KMS-11 (cell line): Measurements from ENCODE around the gene BICRA.

Experiments
- H2AFZ ChIP-seq: fragments of 200-600 bp; sonication (generic); 2 replicates; pipeline ENCODE4 v1.6.1; 2016; ENCODE audit warnings: antibody characterized with exemption, mixed run types, low read depth
- H3K27ac ChIP-seq: fragments of 200-600 bp; sonication (generic); 2 replicates; pipeline ENCODE4 v1.6.1; 2016; ENCODE audit warnings: mild to moderate bottlenecking, mixed run types
- H3K27me3 ChIP-seq: fragments of 200-600 bp; sonication (generic); 2 replicates; pipeline ENCODE4 v1.6.1; 2017; ENCODE audit warnings: mild to moderate bottlenecking, low read depth, mixed run types, moderate library complexity; ENCODE audit not compliant: insufficient read depth
- H3K36me3 ChIP-seq: fragments of 200-600 bp; sonication (generic); 2 replicates; pipeline ENCODE4 v1.6.1; 2017; ENCODE audit warnings: mild to moderate bottlenecking, mixed run types; ENCODE audit not compliant: insufficient read depth
- H3K4me1 ChIP-seq: fragments of 200-600 bp; sonication (generic); 2 replicates; pipeline ENCODE4 v1.6.1; 2016; ENCODE audit warnings: mild to moderate bottlenecking, low read depth, mixed run types; ENCODE audit not compliant: poor library complexity, severe bottlenecking
- H3K4me2 ChIP-seq: fragments of 200-600 bp; sonication (generic); 2 replicates; pipeline ENCODE4 v1.7.0; 2016; ENCODE audit warnings: mild to moderate bottlenecking, mixed run types
- H3K4me3 ChIP-seq: fragments of 200-600 bp; sonication (generic); IDR thresholded peaks from 2 replicates; pipeline ENCODE4 v1.6.1; 2017; ENCODE audit warnings: low read depth, low read length, mixed read lengths; ENCODE audit not compliant: insufficient read depth
- H3K79me2 ChIP-seq: fragments of 200-600 bp; sonication (generic); 2 replicates; pipeline ENCODE4 v1.6.1; 2016; ENCODE audit warnings: low read depth, mixed run types; ENCODE audit not compliant: insufficient read depth
- H3K9ac ChIP-seq: fragments of 200-600 bp; sonication (generic); 2 replicates; pipeline ENCODE4 v1.6.1; 2016; ENCODE audit warnings: mild to moderate bottlenecking, mixed run types
- H4K20me1 ChIP-seq: fragments of 200-600 bp; sonication (generic); 2 replicates; pipeline ENCODE4 v1.6.1; 2016; ENCODE audit warnings: mild to moderate bottlenecking, mixed run types; ENCODE audit not compliant: insufficient read depth
- TF ChIP-seq, protein P1 (sequence below): fragments of 200-600 bp; sonication (generic); conservative IDR thresholded peaks from 2 replicates; pipeline ENCODE4 v1.6.1; 2017; ENCODE audit warnings: low read depth, mild to moderate bottlenecking, antibody characterized with exemption, low read length, moderate library complexity, mixed read lengths

The BICRA gene

DNA sequence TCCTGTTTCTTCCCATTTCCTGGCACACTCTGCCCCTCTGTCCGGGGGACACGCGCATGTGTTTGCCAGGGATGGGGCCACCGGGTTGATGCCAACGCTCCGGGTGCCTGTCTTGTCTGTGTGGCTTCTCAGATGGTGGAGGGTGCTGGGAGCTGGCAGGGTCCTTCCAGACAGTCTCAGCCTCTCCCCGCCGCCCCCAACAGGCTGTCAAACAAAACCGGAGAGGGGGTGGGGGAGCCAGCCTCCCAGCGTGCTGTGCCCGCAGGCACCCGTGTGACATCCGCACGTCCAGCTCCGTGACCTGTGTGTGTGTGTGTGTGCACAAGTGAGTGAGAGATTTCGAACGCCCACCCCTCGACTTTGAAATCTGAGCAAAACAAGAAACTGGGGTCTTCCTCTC is 93.7 kb downstream of the BICRA start:
- Histone ChIP-seq H3K4me2 (no peak overlapping the region), H3K4me3 (no peak overlapping the region), H2AFZ (no peak overlapping the region), H3K4me1 (peaks cover 4% of the 10 kb centered on the region), H3K27me3 (no peaks in the 10 kb centered on the region; the same call in 1 of the 2 replicates), H3K9ac (no peak overlapping the region), H3K79me2 (no peaks in the 10 kb centered on the region), H3K27ac (no peak overlapping the region), H4K20me1 (no peaks in the 10 kb centered on the region), H3K36me3 (no peaks in the 10 kb centered on the region)
- TF ChIP-seq, protein P1, sequence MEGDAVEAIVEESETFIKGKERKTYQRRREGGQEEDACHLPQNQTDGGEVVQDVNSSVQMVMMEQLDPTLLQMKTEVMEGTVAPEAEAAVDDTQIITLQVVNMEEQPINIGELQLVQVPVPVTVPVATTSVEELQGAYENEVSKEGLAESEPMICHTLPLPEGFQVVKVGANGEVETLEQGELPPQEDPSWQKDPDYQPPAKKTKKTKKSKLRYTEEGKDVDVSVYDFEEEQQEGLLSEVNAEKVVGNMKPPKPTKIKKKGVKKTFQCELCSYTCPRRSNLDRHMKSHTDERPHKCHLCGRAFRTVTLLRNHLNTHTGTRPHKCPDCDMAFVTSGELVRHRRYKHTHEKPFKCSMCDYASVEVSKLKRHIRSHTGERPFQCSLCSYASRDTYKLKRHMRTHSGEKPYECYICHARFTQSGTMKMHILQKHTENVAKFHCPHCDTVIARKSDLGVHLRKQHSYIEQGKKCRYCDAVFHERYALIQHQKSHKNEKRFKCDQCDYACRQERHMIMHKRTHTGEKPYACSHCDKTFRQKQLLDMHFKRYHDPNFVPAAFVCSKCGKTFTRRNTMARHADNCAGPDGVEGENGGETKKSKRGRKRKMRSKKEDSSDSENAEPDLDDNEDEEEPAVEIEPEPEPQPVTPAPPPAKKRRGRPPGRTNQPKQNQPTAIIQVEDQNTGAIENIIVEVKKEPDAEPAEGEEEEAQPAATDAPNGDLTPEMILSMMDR, result no peak

DNA sequence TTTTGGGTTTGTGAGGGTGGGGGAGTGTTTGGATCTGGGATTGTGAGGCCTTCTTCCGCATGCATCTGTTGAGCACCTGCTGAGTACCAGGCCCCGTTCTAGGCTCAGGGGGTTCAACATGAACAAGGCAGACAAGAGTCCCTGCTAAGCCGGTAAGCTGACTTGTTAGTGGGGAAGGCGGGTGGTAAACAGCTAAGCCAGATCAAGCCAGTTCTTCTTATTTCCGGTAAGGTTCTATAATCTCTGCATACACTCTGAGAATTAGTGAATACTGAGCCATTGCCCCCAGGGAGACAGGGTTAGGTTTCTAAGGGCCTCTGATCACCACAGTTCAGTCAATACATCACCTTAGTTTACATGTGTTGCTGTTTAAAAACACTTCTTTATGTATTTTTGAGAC is 94.4 kb downstream of the BICRA start:
- H3K4me3 ChIP-seq, result no peak overlapping the region

DNA sequence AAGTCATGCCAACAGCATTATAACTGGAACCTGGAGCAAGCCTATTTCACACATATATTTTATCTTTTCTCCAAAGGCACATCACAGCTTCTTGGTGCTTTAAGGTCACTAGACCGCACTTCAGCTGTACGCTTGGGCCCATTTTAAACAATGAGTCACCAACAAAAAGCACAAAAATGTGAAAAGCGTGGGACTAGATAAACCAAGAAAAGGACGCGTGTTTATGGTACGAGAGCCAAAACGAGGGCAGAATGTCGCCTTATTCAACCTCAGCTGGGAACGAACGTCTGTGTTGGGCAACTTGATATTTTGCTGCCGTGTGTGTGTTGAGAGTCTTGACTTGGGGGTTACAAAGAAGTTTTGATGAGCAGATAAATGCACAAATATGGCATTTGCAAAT is 95.1 kb downstream of the BICRA start:
- Histone ChIP-seq H3K4me2 (no peak overlapping the region), H3K27ac (no peak overlapping the region), H2AFZ (no peak overlapping the region), H3K4me1 (no peaks in the 10 kb centered on the region), H4K20me1 (no peaks in the 10 kb centered on the region), H3K4me3 (no peak overlapping the region), H3K36me3 (no peaks in the 10 kb centered on the region), H3K27me3 (peaks cover 8% of the 10 kb centered on the region; the same call in 1 of the 2 replicates), H3K79me2 (no peaks in the 10 kb centered on the region), H3K9ac (no peak overlapping the region)
- TF ChIP-seq, protein P1, result no peak

More for the DNA sequence above, 94.4 kb downstream of the BICRA start:
- H3K27ac ChIP-seq, result no peak overlapping the region
- TF ChIP-seq, protein P1, result no peak
- no peak overlapping the region for H3K4me2 ChIP-seq
- H3K27me3 ChIP-seq, result peaks cover 3% of the 10 kb centered on the region; the same call in 1 of the 2 replicates
- no peaks in the 10 kb centered on the region for H3K79me2 ChIP-seq
- H4K20me1 ChIP-seq, result no peaks in the 10 kb centered on the region
- H3K36me3 ChIP-seq, result no peaks in the 10 kb centered on the region
- no peak overlapping the region for H3K9ac ChIP-seq
- H2AFZ ChIP-seq, result no peak overlapping the region
- no peaks in the 10 kb centered on the region for H3K4me1 ChIP-seq

DNA sequence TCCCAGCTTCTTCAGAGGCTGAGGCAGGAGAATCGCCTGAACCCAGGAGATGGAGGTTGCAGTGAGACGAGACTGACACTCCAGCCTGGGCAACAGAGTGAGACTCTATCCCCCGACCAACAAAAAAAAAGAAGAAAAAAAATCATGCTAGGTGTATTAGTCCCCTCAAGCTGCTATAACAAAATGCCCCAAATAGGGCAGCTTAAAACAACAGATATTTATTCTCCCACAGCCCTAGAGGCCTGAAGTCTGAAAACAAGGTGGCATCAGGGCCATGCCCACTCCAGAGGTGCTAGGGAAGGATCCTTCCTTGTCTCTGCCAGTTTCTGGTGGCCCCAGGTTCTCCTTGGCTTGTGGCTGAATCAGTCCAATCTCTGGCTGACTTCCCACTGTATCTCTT is 95.7 kb downstream of the BICRA start:
- Histone ChIP-seq H2AFZ (no peak overlapping the region), H3K27ac (no peak overlapping the region), H3K9ac (no peak overlapping the region), H3K79me2 (no peaks in the 10 kb centered on the region), H3K36me3 (no peaks in the 10 kb centered on the region), H3K27me3 (peaks cover 14% of the 10 kb centered on the region; the same call in 1 of the 2 replicates), H3K4me2 (no peak overlapping the region), H3K4me3 (no peak overlapping the region), H4K20me1 (no peaks in the 10 kb centered on the region), H3K4me1 (no peaks in the 10 kb centered on the region)
- TF ChIP-seq, protein P1, result no peak
